ENCODE data around the gene TMED3. TPM values are rescaled to one million over a fixed set of nuclear protein-coding genes. Genes with fewer than 3 reads are reported as not detected.
A peak's percentile ranks its signal among the peaks of the same experiment; 100 is the strongest.

TMED3 gene
- total RNA-seq, 1 experiment from 2014 or later, result 58.6 TPM

GRCh38 chr15:79332824-79333510 lies 22.1 kb downstream of the TMED3 start:
- no peak for TF ChIP-seq EZH2 (IDR thresholded peaks at IDR 0.05; ENCODE audit: low read depth)
- TF ChIP-seq, protein P1, sequence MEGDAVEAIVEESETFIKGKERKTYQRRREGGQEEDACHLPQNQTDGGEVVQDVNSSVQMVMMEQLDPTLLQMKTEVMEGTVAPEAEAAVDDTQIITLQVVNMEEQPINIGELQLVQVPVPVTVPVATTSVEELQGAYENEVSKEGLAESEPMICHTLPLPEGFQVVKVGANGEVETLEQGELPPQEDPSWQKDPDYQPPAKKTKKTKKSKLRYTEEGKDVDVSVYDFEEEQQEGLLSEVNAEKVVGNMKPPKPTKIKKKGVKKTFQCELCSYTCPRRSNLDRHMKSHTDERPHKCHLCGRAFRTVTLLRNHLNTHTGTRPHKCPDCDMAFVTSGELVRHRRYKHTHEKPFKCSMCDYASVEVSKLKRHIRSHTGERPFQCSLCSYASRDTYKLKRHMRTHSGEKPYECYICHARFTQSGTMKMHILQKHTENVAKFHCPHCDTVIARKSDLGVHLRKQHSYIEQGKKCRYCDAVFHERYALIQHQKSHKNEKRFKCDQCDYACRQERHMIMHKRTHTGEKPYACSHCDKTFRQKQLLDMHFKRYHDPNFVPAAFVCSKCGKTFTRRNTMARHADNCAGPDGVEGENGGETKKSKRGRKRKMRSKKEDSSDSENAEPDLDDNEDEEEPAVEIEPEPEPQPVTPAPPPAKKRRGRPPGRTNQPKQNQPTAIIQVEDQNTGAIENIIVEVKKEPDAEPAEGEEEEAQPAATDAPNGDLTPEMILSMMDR (conservative IDR thresholded peaks at IDR 0.05), result no peak
- Histone ChIP-seq H3F3A (ENCODE audit: insufficient read depth, low read depth) (peaks cover 31% of the 10 kb centered on the region), H4K20me1 (ENCODE audit: insufficient read depth) (no peaks in the 10 kb centered on the region), H3K9me3 (ENCODE audit: insufficient read depth, low read depth) (no peaks in the 10 kb centered on the region), H2AFZ (no peak overlapping the region), H3K79me2 (ENCODE audit: low read depth) (no peaks in the 10 kb centered on the region), H3K27ac (peak overlapping the region; percentile 21; the same call in 1 of the 2 replicates), H3K9me2 (ENCODE audit: insufficient read depth) (no peaks in the 10 kb centered on the region), H3K4me2 (peak overlapping the region; percentile 61), H3K4me3 (no peak overlapping the region; the same call in 1 of the 2 replicates), H3K36me3 (ENCODE audit: low read depth) (peaks cover 10% of the 10 kb centered on the region; the same call in 1 of the 2 replicates), H3K4me1 (replicated peaks; ENCODE audit: insufficient read depth) (peaks cover 45% of the 10 kb centered on the region), H3K27me3 (ENCODE audit: insufficient read depth, low read depth) (no peaks in the 10 kb centered on the region)
- peak; percentile 47 to 80 for DNase-seq
- intact Hi-C loops (cut with micrococcal nuclease; ENCODE audit: unreplicated experiment), result loop anchor here (1.0 to 10.0 kb wide), 2 partner anchors 19 to 308 kb away; no protein-coding TSS in a partner anchor
- CTCF ChIA-PET, result no interaction called here
- BruUV-seq (replicated peaks), result no TSS peak
- POLR2A ChIA-PET (ENCODE audit: unreplicated experiment), result no interaction called here

GRCh38 chr15:79337591-79337990 lies 26.7 kb downstream of the TMED3 start:
- Histone ChIP-seq H3K9me2 (ENCODE audit: insufficient read depth) (no peaks in the 10 kb centered on the region), H4K20me1 (ENCODE audit: insufficient read depth) (no peaks in the 10 kb centered on the region), H3F3A (ENCODE audit: insufficient read depth, low read depth) (peaks cover 5% of the 10 kb centered on the region), H3K4me3 (no peak overlapping the region), H3K4me2 (no peak overlapping the region), H3K36me3 (ENCODE audit: low read depth) (no peaks in the 10 kb centered on the region), H3K27me3 (ENCODE audit: insufficient read depth, low read depth) (no peaks in the 10 kb centered on the region), H3K79me2 (ENCODE audit: low read depth) (no peaks in the 10 kb centered on the region), H3K4me1 (replicated peaks; ENCODE audit: insufficient read depth) (peaks cover 14% of the 10 kb centered on the region), H3K9me3 (ENCODE audit: insufficient read depth, low read depth) (no peaks in the 10 kb centered on the region), H3K27ac (no peak overlapping the region), H2AFZ (no peak overlapping the region)
- BruUV-seq (replicated peaks), result no TSS peak
- CTCF ChIA-PET, result interaction anchor here (0.6 kb wide), 1 partner anchor 97 kb away, joined by 3 read pairs; no protein-coding TSS in a partner anchor
- DNase-seq, result no peak
- POLR2A ChIA-PET (ENCODE audit: unreplicated experiment), result no interaction called here
- intact Hi-C loops (cut with micrococcal nuclease; ENCODE audit: unreplicated experiment), result loop anchor here (10.0 kb wide), 1 partner anchor 313 kb away; no protein-coding TSS in a partner anchor
- TF ChIP-seq EZH2 (IDR thresholded peaks at IDR 0.05; ENCODE audit: low read depth), result no peak
- TF ChIP-seq, protein P1 (conservative IDR thresholded peaks at IDR 0.05), result no peak

DNA sequence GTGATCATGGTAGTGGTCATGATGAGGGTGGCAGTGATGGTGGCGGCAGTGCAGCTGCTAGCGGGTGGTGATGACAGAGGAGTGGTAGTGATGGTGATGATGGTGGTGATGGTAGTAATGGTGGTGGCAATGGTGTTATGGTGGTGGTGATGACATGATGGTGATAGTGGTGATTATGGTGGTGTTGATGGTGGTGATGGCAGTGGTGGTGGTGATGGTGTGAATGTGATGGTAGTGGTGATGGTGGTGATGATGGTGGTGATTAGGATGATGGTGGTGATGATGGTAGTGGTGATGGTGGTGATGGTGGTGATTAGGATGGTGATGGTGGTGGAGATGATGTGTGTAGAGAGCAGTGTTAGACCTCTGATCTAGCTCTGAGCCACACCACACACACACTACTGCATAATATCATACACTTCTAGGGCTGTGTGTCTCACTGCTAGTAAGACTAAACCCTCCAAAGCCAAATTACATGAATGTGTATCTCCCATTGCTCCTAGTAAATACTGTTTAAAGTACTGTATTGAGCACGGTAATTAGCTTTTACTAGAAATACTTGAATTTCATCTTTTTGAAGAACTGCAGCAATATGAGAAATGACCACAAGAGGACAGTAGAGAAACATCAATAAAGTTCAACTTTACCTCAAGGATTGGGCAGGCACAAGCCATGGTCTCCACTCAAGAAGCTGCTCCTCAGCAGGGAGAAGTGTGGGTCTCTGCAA lies 28.8 kb downstream of the TMED3 start:
- H3K79me2 ChIP-seq (ENCODE audit: low read depth), result no peaks in the 10 kb centered on the region
- no peak overlapping the region for H3K4me3 ChIP-seq
- DNase-seq, result peak in 1 of 2 experiments; percentile 3
- no peak overlapping the region for H3K27ac ChIP-seq
- H3K9me2 ChIP-seq (ENCODE audit: insufficient read depth), result no peaks in the 10 kb centered on the region
- no peaks in the 10 kb centered on the region for H3K36me3 ChIP-seq (ENCODE audit: low read depth)
- H4K20me1 ChIP-seq (ENCODE audit: insufficient read depth), result no peaks in the 10 kb centered on the region
- ChIA-PET CTCF (interaction anchor here (0.5 to 1.3 kb wide), 7 partner anchors 41 to 901 kb away, joined by 3 to 27 read pairs (median 3); no protein-coding TSS in a partner anchor), POLR2A (ENCODE audit: unreplicated experiment) (no interaction called here)
- TF ChIP-seq EZH2 (IDR thresholded peaks at IDR 0.05; ENCODE audit: low read depth), result no peak
- TF ChIP-seq, protein P1 (conservative IDR thresholded peaks at IDR 0.05), result peak; percentile 86
- H3K4me1 ChIP-seq (replicated peaks; ENCODE audit: insufficient read depth), result no peaks in the 10 kb centered on the region
- intact Hi-C loops (cut with micrococcal nuclease; ENCODE audit: unreplicated experiment), result loop anchor here (1.0 to 10.0 kb wide), 5 partner anchors 257 to 1765 kb away; no protein-coding TSS in a partner anchor
- H3K4me2 ChIP-seq, result no peak overlapping the region
- H3K27me3 ChIP-seq (ENCODE audit: insufficient read depth, low read depth), result no peaks in the 10 kb centered on the region
- H3K9me3 ChIP-seq (ENCODE audit: insufficient read depth, low read depth), result no peaks in the 10 kb centered on the region
- no peaks in the 10 kb centered on the region for H3F3A ChIP-seq (ENCODE audit: insufficient read depth, low read depth)
- H2AFZ ChIP-seq, result no peak overlapping the region
- BruUV-seq (replicated peaks), result no TSS peak

Data from PC-9 (cell line).